Endothelial cell of umbilical vein (primary cell): Measurements from ENCODE around the gene HSP90AB1.

ENCODE experiments used
- CTCF ChIP-seq, 2 donors: IDR thresholded peaks; 1 replicate in 1 of 2; 2 replicates in 1 of 2; pipeline ENCODE4 v1.5.1; 2011; ENCODE audit warnings: low read length in 2 of 2, mild to moderate bottlenecking in 2 of 2, moderate library complexity in 2 of 2, control low read depth in 1 of 2, inconsistent platforms in 1 of 2, low read depth in 1 of 2; ENCODE audit not compliant: insufficient read depth in 1 of 2; ENCODE audit errors: extremely low read depth in 1 of 2
- EZH2 ChIP-seq: IDR thresholded peaks from 2 replicates; pipeline ENCODE4 v1.6.1; 2012; ENCODE audit warnings: borderline replicate concordance, low read depth, mild to moderate bottlenecking, moderate library complexity, low read length, inconsistent platforms; ENCODE audit not compliant: severe bottlenecking
- MAX ChIP-seq: IDR thresholded peaks from 2 replicates; pipeline ENCODE4 v1.6.1; 2011; ENCODE audit not compliant: insufficient read depth, insufficient read length
- POLR2A ChIP-seq: IDR thresholded peaks from 2 replicates; pipeline ENCODE4 v1.6.1; 2012; ENCODE audit warnings: low read depth, mild to moderate bottlenecking, control low read depth, low read length
- POLR2AphosphoS5 ChIP-seq: IDR thresholded peaks from 2 replicates; pipeline ENCODE4 v1.6.1; 2012; ENCODE audit warnings: low read depth, mild to moderate bottlenecking, control low read depth, low read length, moderate library complexity; ENCODE audit not compliant: insufficient read depth

DNA sequence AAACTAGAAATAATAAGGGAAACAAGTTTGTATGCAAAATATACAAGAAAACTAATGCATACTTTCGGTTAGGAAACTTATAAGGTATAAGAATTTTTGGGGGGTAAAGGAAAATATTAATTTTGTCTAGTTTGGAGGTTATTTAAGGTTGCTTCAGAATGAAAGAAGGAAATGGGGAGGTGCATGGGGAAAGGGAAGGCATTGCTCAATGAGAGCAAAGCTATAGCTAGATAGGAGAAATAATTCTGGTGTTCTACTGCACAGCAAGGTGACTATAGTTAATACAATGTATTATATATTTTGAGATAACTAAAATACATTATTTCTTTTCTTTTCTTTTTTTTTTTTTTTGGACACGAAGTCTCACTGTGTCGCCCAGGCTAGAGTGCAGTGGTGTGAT is 35.6 kb upstream of the HSP90AB1 start:
- TF ChIP-seq POLR2A: no peak
- TF ChIP-seq CTCF (IDR thresholded peaks at IDR 0.05; ENCODE audit: extremely low read depth in 1 of 2, insufficient read depth in 1 of 2, low read depth in 1 of 2, low read length in 2 of 2): no peak
- no peak for TF ChIP-seq POLR2AphosphoS5
- no peak for TF ChIP-seq MAX
- no peak for TF ChIP-seq EZH2
